OCI-LY3 (cell line): ENCODE measurements around the gene CRTAC1.

Experiments
- H2AFZ ChIP-seq: fragments of 200-600, 300-600 bp; shearing (Covaris generic); 2 replicates; pipeline ENCODE4 v1.6.0; 2014; ENCODE audit warnings: antibody characterized with exemption, low read depth, low read length
- H3K27ac ChIP-seq: fragments of 200-600, 300-600 bp; sonication (generic); 2 replicates; pipeline ENCODE4 v1.5.1; 2014; ENCODE audit warnings: mild to moderate bottlenecking, low read length, moderate library complexity, mixed read lengths
- H3K27me3 ChIP-seq: fragments of 200-600, 300-600 bp; sonication (generic); 2 replicates; pipeline ENCODE4 v1.6.1; 2014; ENCODE audit warnings: low read depth, low read length, mixed read lengths
- H3K36me3 ChIP-seq: fragments of 200-600, 300-600 bp; sonication (generic); replicated peaks from 2 replicates; pipeline ENCODE3; 2014; ENCODE audit warnings: low read depth, low read length, mixed read lengths
- H3K4me1 ChIP-seq: fragments of 300-600, 200-600 bp; sonication (generic); 2 replicates; pipeline ENCODE4 v1.6.1; 2014; ENCODE audit warnings: low read length, mixed read lengths
- H3K4me2 ChIP-seq: fragments of 200-600, 300-600 bp; sonication (generic); 2 replicates; pipeline ENCODE4 v1.6.1; 2014; ENCODE audit warnings: low read length, mixed read lengths
- H3K4me3 ChIP-seq: fragments of 300-600, 200-600 bp; sonication (generic); 2 replicates; pipeline ENCODE4 v1.5.1; 2014; ENCODE audit warnings: antibody characterized with exemption, mild to moderate bottlenecking, low read length, moderate library complexity
- H3K79me2 ChIP-seq: fragments of 300-600, 200-600 bp; shearing (Covaris generic); 2 replicates; pipeline ENCODE4 v1.6.1; 2014; ENCODE audit warnings: mild to moderate bottlenecking, low read length, mixed read lengths
- H3K9ac ChIP-seq: fragments of 300-600, 200-600 bp; shearing (Covaris generic); 2 replicates; pipeline ENCODE4 v1.6.0; 2014; ENCODE audit warnings: mild to moderate bottlenecking, low read length, moderate library complexity
- H3K9me3 ChIP-seq: fragments of 200-600, 300-600 bp; shearing (Covaris generic); 2 replicates; pipeline ENCODE4 v1.6.1; 2014; ENCODE audit warnings: low read length, mixed read lengths; ENCODE audit not compliant: insufficient read depth
- H4K20me1 ChIP-seq: fragments of 200-600, 300-600 bp; sonication (generic); 2 replicates; pipeline ENCODE4 v1.6.1; 2016; ENCODE audit warnings: low read length, mixed read lengths; ENCODE audit not compliant: insufficient read depth
- CTCF ChIP-seq: fragments of 200-600, 300-600 bp; sonication (generic); IDR thresholded peaks from 2 replicates; pipeline ENCODE4 v1.5.1; 2014; ENCODE audit warnings: antibody characterized with exemption, low read length, low read depth
- EZH2phosphoT487 ChIP-seq: fragments of 200-600 bp; shearing (Covaris generic); IDR thresholded peaks from 2 replicates; pipeline ENCODE4 v1.6.1; 2018; ENCODE audit warnings: antibody characterized with exemption, mixed run types, low read depth

CRTAC1 gene

GRCh38 chr10:97836446-97836845 lies 194.0 kb downstream of the CRTAC1 start:
- H3K4me2 ChIP-seq: no peak overlapping the region
- H3K79me2 ChIP-seq: no peaks in the 10 kb centered on the region
- H3K27ac ChIP-seq: no peak overlapping the region
- H3K36me3 ChIP-seq: no peaks in the 10 kb centered on the region
- H2AFZ ChIP-seq: no peak overlapping the region
- H4K20me1 ChIP-seq: no peaks in the 10 kb centered on the region
- H3K9me3 ChIP-seq: no peaks in the 10 kb centered on the region
- H3K4me1 ChIP-seq: no peaks in the 10 kb centered on the region
- TF ChIP-seq EZH2phosphoT487 (no peak), CTCF (no peak)
- peaks cover 9% of the 10 kb centered on the region; the same call in 1 of the 2 replicates for H3K27me3 ChIP-seq
- H3K9ac ChIP-seq: no peak overlapping the region
- H3K4me3 ChIP-seq: no peak overlapping the region

GRCh38 chr10:97831259-97831658 lies 199.2 kb downstream of the CRTAC1 start:
- no peak for TF ChIP-seq CTCF
- no peak for TF ChIP-seq EZH2phosphoT487
- H3K27ac ChIP-seq: no peak overlapping the region
- no peaks in the 10 kb centered on the region for H3K79me2 ChIP-seq
- H3K27me3 ChIP-seq: peaks cover 9% of the 10 kb centered on the region; the same call in 1 of the 2 replicates
- no peak overlapping the region for H3K4me2 ChIP-seq
- H3K4me1 ChIP-seq: no peaks in the 10 kb centered on the region
- no peak overlapping the region for H3K4me3 ChIP-seq
- no peaks in the 10 kb centered on the region for H3K36me3 ChIP-seq
- no peak overlapping the region for H3K9ac ChIP-seq
- H3K9me3 ChIP-seq: no peaks in the 10 kb centered on the region
- H2AFZ ChIP-seq: no peak overlapping the region
- H4K20me1 ChIP-seq: no peaks in the 10 kb centered on the region

GRCh38 chr10:97830064-97830463 lies 200.4 kb downstream of the CRTAC1 start:
- no peak overlapping the region for H2AFZ ChIP-seq
- no peak for TF ChIP-seq CTCF
- TF ChIP-seq EZH2phosphoT487: no peak
- H3K4me3 ChIP-seq: no peak overlapping the region
- H3K9me3 ChIP-seq: no peaks in the 10 kb centered on the region
- H3K4me1 ChIP-seq: no peaks in the 10 kb centered on the region
- H3K36me3 ChIP-seq: no peaks in the 10 kb centered on the region
- no peak overlapping the region for H3K27ac ChIP-seq
- H4K20me1 ChIP-seq: no peaks in the 10 kb centered on the region
- no peak overlapping the region for H3K9ac ChIP-seq
- no peak overlapping the region for H3K4me2 ChIP-seq
- peaks cover 9% of the 10 kb centered on the region; the same call in 1 of the 2 replicates for H3K27me3 ChIP-seq
- no peaks in the 10 kb centered on the region for H3K79me2 ChIP-seq

- H3K9me3 ChIP-seq: no peaks in the 10 kb centered on the region
- H2AFZ ChIP-seq: no peak overlapping the region
- no peak overlapping the region for H3K4me3 ChIP-seq
- TF ChIP-seq CTCF (no peak), EZH2phosphoT487 (no peak)
- no peak overlapping the region for H3K27ac ChIP-seq
- no peaks in the 10 kb centered on the region for H3K79me2 ChIP-seq
- H3K36me3 ChIP-seq: no peaks in the 10 kb centered on the region
- H3K4me1 ChIP-seq: no peaks in the 10 kb centered on the region
- no peak overlapping the region for H3K9ac ChIP-seq
- H4K20me1 ChIP-seq: no peaks in the 10 kb centered on the region
- no peak overlapping the region for H3K4me2 ChIP-seq
- peaks cover 9% of the 10 kb centered on the region; the same call in 1 of the 2 replicates for H3K27me3 ChIP-seq
Measured at GRCh38 chr10:97828721-97829120, 201.7 kb downstream of the CRTAC1 start.
